Activated T-cell treated with anti-CD3 and anti-CD28 coated beads, Interleukin-2, amount 50 U/mL, for 1 hour (primary cell): Measurements from ENCODE around the gene TUBB4B.

ENCODE experiments used
- DNase-seq: peaks from one replicate; pipeline ENCODE4 v3.0.0-alpha.2; 2020

TUBB4B gene

DNA sequence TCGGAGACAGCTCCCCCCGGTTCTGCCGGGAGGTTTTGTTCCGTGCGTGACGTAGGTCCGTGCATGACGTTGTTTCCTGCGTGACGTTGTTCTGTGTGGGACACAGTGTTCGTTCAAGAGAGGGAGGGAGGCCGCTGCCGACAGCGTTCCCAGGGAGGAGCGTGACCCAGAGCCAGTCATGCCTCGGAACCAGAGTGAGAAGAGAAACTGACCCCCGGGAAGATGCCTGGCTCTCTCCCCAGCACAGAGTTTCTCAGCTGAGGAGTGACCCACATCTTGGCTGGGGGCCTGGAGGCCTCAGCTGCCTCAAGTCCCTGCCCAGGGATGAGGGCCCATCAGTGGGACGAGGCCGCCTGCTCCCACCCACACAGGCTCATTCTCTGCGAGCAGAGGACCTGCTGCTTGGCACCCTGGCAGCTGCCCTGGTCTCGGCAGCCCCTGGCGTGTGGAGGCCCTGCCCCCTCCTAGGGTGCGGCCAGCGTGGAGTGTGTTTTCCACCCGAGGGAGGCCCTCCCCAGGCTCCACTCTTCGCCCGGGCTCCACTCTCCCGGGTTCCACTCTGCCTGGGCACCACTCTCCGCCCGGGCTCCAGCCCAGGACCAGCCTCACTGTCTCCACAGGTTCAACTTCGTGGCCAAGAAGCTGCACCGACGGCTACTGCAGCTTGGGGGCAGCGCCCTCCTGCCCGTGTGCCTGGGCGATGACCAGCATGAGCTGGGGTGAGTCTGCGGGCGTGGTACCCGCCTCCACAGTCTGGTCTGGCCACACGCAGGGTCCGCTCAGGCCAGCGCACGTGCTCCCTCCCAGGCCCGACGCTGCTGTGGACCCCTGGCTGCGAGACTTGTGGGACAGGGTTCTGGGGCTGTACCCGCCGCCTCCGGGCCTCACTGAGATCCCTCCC is 27.7 kb upstream of the TUBB4B start:
- DNase-seq: no peak

DNA sequence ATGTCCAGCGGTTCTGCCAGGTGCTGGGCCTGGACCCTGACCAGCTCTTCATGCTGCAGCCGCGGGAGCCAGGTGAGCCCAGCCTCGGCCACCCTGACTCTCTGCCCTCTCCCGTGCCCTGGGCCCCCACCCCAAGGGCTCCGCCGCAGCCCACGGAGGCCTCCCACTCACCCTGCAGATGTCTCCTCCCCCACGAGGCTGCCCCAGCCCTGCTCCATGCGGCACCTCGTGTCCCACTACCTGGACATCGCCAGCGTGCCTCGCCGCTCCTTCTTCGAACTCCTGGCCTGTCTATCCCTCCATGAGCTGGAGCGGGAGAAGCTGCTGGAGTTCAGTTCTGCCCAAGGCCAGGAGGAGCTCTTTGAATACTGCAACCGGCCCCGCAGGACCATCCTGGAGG is 26.5 kb upstream of the TUBB4B start:
- no peak for DNase-seq

DNA sequence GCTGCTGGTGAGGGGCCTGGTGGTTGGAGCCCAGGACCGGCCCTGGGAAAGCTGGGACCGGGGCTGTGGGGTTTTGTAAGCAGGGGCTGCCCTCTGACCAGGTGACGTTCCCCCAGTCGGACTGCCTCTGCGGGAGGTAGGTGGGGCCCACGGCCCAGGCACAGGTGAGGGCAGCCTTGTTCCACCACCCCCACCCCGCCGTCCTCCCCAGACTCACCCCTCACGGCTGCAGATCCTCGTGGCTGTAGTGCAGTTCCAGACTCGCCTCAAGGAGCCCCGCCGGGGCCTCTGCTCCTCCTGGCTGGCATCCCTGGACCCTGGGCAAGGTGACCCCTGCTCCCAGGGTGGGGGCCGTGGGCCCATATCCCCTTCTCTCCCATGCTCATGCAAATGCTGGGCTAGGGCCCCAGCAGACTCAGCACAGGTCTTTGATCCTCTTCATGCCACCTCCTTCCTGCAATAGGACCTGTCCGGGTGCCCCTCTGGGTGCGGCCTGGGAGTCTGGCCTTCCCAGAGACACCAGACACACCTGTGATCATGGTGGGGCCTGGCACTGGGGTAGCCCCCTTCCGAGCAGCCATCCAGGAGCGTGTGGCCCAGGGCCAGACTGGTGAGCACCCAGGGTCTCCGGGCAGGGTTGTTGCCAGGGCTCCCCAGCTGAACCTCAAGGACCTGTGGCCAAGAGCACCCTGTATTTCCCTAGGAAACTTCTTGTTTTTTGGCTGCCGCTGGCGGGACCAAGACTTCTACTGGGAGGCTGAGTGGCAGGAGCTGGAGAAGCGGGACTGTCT is 25.7 kb upstream of the TUBB4B start:
- no peak for DNase-seq

DNA sequence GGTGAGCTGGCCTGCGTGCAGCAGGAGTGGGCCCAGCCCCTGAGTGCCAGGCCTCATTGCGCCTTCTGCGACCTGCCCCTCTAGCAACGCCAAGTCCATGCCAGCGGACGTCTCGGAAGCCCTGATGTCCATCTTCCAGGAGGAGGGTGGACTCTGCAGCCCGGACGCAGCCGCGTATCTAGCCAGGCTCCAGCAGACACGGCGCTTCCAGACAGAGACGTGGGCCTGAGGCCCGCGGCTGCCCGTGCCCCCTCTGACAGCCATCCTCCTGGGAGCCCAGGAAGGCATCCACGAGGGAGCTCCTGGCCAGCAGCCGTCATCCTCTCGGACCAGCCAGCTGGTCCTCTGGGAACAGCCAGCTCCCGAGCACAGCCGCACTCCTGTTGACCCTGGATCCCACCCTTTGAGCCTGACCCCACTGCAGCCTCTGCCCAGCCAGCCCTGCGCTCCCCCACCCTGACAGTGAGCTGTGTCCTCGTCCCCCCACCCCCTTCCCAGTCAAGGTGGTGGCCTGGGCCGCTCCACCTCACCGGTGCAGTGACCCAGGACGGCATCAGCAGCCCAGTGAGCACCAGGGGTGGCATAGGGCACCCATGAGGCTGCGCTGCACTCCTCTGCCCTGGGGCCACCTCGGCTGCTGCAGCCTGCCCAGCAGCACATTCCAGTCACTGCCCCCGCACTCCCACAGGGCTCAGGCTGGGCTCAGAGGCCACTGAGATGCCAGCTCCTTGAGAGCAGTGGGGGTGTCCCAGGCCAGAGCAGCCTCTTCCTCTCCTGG is 24.7 kb upstream of the TUBB4B start:
- DNase-seq: no peak

DNA sequence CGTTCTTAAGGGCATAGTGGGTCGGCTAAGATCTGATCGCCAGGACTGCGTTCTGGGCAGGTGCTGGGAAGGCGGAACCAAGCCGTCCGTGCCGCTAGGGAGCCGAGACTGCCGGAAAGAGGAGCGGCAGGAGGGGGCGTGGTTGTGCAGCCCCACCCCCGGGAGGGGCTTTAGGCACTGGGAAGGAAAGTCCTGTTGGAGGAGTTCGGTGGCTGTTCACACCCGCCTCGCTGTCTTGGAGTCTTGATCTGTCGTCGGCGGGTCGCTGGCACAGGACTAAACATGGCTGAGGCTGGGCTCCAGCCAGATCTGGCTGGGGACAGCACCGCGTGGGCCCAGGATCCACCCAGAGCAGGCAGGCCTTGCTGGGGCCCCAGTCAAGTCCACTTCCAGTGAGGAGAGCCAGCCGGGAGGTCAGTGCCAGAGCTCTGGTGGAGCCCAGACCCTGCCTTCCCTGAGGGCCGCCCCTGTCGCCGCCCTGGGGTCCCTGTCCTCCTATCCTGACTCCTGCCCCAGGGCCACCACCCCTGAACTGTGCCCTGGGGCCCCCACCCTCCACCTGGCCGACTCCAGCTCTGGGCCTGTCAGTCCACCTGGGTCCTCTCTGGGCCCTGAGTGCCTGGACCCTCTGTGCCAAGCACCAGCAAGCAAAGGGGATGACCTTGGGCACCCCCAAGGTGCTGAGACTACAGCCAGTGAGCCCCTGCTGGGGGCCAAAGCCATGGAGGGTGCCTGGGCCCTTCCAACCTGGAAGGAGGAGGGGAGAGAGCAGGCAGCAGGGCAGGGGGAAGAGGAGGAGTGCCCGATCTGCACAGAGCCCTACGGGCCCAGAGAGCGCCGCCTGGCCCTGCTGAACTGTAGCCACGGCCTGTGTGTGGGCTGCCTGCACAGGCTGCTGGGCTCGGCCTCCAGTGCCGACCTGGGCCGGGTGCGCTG is 23.5 kb upstream of the TUBB4B start:
- no peak for DNase-seq

DNA sequence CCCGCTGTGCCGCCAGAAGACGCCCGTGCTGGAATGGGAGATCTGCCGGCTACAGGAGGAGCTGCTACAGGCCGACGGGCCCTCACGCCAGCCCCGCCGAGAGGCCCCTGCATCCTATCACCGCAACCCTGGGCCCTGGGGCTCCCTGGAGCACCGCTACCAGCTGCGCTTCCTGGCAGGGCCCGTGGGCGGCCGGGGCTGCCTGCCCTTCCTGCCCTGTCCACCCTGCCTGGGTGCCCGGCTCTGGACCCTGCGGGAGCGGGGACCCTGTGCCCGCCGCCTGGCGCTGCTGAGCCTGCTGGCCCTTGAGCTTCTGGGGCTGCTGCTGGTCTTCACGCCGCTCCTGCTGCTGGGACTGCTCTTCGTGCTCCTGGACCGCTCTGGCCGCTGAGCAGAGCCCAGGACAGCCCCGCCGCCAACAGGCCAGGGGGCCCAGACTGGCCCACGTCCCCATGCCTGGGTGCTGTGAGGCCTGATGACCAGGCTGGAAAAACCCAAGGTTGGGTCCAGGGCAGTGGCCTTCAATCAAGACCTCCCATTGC is 22.8 kb upstream of the TUBB4B start:
- no peak for DNase-seq

DNA sequence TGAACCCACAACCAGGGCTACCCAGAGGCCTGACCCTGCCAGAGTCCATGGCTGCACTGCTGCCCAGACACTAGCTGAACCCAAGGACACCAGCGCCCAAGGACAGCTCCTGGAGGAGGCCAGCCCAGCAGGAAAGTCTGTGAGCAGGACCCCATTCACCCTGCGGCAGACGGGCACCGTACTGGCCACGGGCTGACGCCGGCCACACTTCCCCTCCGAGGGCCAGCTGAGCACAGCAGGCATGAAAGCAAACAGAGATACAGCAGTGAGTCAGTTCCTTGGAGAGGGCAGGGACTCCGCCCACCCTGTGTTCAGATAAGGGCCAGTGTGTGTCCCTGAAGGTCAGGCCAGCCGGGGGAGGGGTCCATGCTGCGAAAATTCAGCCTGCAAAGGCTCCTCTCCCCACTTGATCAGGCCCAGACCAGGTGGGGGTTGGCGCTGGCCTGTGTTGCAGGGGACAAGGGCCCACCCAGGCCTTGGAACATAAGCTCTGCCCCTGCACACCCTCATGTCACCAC is 22.3 kb upstream of the TUBB4B start:
- no peak for DNase-seq

DNA sequence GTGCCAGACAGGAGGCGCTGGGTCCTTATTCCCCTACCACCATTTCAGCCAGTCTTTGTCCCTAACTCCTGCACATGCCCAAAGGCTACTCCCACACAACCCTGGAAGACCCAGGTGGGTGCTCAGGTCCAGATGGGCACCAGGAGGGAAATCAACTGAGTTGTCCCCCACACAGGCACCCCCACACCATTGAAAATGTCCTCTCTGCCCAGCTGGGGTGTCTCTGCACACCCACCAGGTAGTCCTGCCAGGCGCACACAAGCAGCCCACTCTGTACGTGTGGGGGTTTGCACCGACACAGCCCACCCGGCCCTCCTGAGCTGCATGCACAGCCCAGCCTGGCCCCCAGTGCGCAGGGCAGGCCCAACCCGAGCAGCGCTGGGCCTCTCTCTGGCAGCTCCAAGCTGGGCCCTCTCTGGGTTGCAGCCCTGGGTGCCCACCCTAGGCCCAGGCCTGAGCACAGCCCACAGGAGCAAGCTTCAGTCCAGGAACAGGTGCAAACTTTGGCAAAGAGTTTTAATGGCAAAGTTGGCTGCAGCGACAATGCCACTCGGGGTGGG is 21.2 kb upstream of the TUBB4B start:
- no peak for DNase-seq

DNA sequence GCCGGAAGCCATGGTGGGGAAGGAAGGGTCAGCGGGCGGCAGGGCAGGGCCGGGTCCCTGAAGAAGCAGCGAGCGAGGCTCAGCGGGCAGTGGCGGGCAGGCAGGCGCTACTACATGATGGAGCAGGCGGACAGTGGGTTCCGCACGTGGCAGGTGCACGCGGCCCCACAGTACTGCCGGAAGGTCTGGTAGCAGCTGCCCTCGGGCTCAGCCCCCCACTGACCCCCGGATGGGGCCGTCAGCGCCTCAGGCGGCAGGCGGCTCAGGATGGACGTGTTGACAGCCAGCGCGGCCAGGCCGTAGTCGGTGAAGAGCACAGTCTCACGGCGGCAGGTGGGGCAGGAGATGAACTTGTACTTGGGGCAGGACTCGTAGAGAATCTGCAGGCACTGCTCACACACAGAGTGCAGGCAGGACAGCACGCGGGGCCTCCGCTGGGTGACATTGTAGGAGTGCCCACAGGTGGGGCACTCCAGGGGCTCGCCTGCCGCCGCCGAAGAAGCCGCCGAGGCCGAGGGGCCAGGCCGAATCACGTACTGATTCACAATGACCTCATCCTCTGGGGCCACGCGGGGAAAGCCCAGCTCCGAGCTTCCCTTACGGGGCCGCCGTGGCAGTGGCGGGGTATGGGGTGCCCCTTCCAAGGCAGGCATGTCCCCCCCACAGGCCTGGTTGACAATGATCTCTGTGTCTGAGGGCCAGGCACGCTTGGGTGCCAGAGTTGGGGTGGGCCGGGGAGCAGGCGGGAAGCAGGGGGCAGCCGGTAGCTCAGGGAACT is 20.6 kb upstream of the TUBB4B start:
- DNase-seq: no peak

DNA sequence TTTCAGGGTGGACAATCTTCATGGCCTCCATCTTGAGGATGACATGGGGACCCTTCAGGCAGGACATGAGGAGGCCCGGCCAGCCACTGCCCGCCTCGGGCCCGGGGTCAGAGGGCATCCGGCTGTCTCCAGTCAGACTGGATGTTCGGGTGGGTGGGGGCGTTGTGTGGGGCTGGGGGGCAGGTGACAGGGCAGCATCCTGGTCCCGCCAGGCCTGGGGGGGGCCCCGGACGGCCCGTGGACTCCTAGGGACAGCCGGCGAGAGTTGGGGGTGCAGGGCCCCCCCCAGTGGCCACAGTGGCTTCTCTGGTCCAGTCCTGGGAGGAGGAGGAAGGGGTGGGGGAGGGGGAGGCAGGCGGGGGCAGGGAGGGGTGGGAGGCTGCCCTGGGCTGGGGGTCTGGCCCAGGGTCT is 20.0 kb upstream of the TUBB4B start:
- no peak for DNase-seq

DNA sequence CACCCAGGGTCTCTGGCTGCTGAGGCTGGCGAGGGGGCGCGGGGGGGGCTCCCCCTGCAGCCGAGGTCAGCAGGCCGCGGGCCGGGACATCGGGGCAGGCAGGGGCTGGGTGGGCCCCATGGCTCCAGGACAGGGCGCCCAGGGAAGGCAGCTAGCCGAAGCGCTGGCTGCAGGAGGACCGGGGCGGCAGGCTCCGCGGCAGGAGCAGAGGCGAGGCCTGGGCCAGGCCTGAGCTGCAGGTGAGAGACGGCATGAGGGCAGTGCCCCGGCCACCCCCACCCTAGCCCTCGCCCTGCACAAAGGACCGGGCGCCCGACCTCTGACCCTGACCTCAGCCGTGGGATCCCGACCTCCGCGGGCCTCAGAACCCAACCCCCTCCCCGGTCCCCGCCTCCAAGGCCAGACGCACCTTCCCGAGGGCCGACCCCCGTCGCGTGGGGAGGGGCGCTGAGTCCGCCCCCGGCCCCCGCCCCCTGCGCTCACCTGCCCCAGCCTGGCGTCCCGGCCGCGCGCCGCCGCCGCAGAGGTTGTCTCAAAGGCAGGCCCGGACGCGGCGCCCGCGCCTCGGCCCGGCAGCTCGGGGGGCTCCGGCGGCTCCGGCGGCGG is 19.5 kb upstream of the TUBB4B start:
- DNase-seq: no peak

DNA sequence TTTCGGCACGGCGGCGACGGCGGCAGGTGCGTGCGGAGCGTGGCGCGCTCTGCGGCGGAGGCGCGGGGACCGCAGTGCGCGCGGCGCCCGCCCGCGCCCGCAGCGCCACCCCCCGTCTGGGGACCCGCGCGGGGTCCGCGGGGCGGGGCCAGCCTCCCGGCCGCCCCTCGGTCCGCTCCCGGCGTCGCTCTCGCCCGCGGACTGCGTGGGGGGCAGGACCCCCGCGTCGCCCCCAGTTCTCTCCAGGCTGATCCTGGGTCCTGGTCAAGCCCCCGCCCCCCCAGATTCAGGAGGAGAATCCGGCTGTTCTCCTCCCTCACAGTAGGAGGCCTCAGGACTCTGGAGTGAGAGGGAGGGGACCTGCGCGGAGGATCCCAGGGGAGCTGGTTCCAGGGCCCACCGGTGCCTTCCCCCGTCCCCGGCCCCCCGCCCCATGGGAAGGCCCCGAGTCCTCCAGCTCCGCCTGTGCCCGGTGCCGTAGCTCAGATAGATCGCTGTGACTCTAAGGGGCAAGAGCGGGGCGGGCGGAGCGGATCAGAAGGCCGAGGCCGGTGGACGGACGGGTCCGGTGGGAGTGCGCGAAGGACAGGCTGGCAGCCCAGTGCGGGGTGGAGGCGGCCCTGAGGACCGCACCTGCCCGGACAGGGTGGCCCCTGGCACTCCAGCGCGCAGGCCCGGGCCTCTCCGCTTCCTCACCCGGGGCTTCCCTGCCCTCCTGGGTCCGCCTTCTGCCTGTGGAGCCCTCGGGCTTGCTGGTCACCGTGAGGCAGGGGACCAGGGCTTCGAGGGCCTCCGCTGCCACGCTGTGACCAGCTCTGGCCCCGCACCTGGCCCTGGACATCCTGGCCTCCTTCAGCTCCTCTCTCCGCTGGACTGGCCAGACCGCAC is 18.7 kb upstream of the TUBB4B start, which contains the start of gene RNF208:
TSS of gene RNF208 (minus strand) at position 51 of the 888 bp plus-strand sequence. CDS start 1,028 bp downstream, outside the sequence.
- DNase-seq: peak; percentile 46

DNA sequence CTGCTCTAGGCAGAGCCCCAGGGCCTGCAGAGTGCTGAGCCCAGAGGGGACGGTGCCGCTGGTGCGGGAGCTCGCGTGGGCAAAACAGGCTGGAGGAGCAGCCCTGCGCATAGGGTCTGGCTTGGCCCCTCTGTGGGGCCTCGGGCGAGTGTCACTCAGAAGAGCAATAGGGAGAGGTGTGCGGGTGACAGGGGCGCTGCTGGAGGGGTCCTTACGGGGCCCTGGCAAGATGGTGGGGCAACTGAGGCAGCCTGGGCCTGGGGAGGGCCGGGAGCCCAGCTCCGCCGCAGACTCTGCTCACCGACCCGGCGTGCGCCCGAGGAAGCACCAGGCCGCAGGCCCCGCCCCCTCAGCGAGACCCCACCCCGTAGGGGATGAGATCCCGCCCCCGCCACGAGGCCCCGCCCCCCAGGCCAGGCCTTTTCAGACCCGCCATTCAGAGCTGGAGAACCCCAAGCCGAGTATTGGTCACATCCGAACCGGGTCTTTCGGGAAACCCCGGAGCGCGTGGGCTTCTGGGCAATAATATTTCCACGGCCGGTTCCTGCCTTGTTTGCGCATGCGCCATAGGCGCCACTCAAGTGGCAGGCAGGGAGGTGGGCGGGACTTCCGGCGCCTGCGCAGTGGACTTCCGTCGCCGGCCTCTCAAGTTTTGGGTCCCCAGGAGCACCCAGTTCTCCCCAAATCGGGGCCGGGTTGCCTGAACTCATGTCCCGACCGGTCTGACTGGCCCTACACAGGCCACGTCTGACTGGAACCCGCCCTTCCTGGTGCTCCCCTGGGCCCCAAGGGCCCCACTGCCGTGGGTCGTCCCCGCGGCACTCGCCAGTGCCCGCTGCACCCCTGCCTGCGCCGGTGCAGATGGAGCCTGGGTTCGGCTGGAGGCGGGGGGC is 17.8 kb upstream of the TUBB4B start:
- DNase-seq: peak; percentile 96

DNA sequence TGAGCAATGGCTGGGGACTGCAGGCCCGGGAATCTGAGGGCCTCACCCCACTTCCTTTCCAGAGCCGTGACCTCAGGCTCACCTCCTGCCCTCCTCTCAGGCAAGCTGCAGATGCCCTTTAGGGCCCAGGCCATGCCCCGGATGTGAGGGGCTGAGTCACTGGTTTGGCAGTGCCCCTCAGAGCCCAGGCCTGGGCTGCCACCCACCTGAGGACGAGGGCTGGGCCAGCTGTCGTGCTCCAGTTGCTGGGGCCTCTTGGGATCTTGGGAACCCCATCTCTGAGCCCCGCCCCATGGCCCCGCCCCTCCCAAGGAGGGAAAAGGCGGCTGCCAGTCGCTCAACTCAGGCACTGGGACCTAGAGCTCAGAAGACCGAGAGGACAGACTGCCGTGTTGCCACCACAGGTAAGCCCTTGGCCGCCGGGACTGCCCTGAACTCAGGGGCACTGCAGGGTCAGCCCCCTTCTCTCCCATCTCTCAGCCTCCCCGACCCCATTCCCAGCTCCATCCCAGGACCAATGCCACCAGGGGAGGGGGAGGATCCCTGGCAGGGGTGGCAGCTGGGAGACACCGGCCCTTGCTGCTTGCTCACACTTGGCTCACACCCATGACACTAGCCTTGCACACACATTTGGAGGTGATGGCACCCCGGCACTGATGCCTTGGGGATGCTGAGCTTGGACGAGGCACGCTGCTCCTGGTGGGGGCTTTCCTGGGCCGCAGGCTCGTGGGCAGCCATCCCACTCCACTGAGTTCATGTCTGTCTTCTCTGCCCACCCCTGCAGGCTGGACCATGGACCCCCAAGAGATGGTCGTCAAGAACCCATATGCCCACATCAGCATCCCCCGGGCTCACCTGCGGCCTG is 16.0 kb upstream of the TUBB4B start, which contains the start of gene CYSRT1:
TSS of gene CYSRT1 (plus strand) at position 345 of the 865 bp plus-strand sequence. CDS start at position 793, 448 bp downstream.
- DNase-seq: no peak

DNA sequence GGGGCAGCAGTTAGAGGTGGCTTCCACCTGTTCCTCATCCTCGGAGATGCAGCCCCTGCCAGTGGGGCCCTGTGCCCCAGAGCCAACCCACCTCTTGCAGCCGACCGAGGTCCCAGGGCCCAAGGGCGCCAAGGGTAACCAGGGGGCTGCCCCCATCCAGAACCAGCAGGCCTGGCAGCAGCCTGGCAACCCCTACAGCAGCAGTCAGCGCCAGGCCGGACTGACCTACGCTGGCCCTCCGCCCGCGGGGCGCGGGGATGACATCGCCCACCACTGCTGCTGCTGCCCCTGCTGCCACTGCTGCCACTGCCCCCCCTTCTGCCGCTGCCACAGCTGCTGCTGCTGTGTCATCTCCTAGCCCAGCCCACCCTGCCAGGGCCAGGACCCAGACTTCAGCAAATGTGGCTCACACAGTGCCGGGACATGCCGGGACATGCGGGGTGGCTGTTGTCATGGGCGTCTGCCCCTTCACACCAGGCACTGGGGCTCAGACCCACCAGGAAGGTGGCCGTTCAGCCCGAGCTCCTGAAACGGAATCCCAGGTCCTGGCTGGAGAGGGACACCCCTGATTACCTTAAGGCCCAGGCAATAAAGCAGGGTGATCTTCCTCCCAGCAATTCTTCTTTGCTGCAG is 15.3 kb upstream of the TUBB4B start:
- no peak for DNase-seq
